Endometrial microvascular endothelial cells (primary cell): ENCODE measurements around the gene SLC66A1. TPM values are rescaled to one million over a fixed set of nuclear protein-coding genes. Genes with fewer than 3 reads are reported as not detected.

Experiments
- in situ Hi-C: cut with HindIII; loops from 2 replicates; pipeline ENCODE4 v1.10.0; 2017; ENCODE audit warnings: low sequenced_read_pairs, low pct_unique_long_range_greater_than_20kb; ENCODE audit errors: inconsistent ontology term
- total RNA-seq: library from RNA; depleted of rRNA; stranded (reverse); fragments of >200 nt; gene quantifications from one replicate; pipeline ENCODE4 v1.2.3, GENCODE V29; 2015; ENCODE audit errors: inconsistent ontology term

SLC66A1 gene
- total RNA-seq, 1 donor from 2014 or later = 34.3 TPM

DNA sequence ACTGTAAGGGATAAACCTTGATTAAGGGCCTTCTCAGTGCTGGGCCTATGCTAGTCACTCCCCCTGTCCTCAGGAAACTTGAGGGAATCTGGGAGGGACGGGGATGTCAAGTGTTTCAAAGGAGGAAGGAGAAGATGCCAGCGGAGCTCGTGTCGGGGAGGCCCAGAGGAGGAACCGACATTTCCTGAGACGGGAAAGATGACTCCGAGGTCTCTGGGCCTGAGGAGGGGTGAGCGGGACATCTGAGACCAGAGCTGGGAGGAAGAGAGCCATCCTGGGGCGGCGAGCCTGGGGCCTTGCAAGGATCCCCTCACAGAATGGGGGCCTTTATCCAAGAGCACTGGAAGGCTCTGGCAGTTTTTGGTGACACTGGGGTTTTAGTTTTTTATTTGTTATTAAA is 10.4 kb downstream of the SLC66A1 start:
- in situ Hi-C loops = no loop called here

DNA sequence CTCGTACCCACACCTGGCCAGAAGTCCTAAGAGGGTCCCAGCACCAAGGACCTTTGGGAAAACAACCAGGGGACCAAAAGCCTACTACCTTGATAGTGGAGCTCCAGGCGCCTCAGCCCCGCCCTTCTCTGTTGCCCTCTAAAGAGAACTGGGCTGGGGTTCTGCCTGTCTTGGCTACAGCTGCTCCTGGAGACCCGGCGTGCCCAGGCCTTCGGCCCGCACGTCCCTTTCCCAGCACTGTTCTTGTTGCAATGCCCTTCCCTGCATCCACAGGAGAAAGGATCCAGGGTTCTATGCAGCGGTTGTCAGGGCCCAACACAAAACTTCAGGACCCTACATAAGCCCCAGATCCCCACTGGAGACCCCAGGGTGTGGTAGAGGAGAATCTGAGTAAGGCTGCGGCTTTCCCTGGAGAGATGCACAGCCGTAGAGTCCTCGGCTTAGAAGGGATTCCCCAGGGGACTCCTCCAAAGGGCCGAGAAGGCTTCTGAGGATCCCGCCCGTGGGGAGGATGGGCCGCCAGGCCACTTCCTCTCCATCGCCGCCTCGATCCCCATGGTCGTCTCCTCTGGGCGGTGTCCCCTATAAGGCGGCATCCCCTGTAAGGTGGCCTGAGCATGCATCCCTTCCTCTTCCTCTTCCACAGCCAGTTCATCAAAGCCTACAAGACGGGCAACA is 12.0 kb downstream of the SLC66A1 start:
- in situ Hi-C loops = no loop called here

DNA sequence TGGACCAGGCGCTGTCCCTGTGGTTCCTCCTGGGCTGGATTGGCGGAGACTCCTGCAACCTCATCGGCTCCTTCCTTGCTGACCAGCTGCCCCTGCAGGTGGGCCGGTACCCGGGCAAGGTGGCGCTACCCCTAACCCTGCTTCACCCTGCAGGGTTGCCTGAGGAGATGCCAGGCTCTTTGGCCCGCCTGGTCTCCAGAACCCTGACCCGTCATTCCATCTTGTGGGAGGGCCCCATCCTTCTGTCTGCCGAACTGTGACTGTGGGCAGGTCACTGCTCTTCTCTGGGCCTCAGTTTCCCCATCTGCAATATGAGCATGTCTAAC is 12.5 kb downstream of the SLC66A1 start:
- in situ Hi-C loops = no loop called here

DNA sequence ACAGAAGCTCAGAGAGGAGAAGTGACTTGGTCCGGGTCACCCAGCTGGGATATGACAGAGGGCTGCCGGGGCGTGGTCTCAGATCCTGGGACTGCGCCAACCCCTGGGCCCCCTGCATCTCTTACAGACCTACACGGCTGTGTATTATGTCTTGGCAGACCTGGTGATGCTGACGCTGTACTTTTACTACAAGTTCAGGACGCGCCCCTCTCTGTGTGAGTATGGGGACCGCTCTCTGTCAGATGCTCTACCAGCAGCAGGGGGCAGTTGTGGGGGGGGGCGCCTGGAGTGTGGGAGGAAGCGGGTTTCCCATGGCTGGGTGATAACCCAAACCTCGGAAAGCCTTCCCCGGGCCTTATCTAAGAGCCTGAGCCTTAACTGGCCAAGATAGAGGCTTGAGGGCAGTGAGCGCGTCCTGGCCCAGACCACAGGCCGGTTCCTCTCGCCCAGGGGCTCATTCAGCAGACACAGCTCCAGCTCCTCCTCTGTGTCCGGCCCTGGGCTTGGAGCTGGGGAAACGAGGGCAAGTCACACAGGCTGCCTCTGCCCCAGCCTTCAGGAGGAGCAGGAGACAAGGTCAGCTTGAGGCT is 13.3 kb downstream of the SLC66A1 start:
- in situ Hi-C loops = loop anchor here (25.0 kb wide), 1 partner anchor 312 kb away; the partner anchor contains the start of gene NBL1

DNA sequence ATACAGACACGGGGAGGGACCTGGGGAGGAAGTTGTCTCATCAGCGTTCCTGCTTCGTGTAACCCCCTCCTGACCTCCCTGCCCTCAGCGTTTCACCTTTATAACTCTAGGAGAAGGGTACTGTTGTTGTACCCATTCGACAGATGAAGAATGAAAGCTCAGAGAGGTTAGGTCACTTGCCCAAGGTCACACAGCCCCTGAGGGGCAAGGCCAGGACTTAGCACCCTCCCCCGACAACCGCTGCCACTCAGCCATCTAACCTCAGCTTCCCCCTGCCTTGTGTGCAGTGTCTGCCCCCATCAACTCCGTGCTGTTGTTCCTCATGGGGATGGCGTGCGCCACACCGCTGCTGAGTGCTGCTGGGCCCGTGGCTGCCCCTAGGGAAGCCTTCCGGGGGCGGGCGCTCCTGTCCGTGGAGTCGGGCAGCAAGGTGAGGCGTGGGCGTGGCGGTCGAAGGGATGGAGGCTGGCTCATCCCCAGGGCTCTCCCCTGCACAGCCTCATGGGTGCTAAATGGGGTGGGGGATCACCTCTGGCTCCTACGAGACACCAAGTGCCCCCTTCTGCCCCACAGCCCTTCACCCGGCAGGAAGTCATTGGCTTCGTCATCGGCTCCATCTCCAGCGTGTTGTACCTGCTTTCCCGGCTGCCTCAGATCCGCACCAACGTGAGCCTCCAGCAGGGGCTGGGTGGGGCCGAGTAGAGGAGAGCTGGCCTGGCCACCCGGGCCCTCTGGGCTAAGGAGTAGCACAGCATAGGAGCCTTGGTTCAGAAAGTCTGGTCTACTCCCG is 14.0 kb downstream of the SLC66A1 start:
- in situ Hi-C loops = loop anchor here (25.0 kb wide), 1 partner anchor 311 kb away; the partner anchor contains the start of gene NBL1

DNA sequence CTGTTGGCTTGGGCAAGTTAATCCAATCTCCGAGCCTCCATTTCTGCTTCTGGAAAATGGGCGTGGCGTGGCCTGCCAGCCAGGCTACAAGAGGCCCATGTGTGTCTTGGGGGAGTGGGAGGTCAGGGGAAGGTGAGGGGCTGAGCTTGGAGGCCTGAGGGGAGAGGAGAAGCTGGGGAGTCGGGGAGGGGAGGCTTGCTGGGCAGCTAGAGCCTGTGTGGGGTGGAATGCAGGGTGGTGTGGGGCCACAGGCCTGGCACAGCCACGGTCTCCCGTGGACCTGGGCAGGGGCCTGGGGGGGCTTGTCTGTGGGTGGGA is 14.6 kb downstream of the SLC66A1 start:
- in situ Hi-C loops = loop anchor here (25.0 kb wide), 1 partner anchor 311 kb away; the partner anchor contains the start of gene NBL1

DNA sequence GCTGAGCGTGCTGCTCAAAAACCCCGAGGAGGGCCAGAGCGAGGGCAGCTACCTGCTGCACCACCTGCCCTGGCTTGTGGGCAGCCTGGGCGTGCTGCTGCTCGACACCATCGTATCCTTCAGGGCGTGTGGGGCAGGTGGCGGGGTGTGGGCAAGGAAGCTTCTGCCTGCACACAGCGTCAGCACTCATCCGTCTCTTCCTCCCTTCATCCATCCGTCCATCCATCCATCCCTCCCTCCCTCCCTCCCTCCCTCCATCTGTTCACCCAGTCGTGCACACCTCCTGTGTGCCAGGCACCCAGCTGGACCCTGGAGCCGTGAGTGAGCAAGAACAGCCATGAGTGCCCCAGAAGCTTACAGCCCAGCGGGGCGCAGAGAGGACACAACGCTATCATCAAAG is 15.2 kb downstream of the SLC66A1 start:
- in situ Hi-C loops = loop anchor here (25.0 kb wide), 1 partner anchor 310 kb away; the partner anchor contains the start of gene NBL1

DNA sequence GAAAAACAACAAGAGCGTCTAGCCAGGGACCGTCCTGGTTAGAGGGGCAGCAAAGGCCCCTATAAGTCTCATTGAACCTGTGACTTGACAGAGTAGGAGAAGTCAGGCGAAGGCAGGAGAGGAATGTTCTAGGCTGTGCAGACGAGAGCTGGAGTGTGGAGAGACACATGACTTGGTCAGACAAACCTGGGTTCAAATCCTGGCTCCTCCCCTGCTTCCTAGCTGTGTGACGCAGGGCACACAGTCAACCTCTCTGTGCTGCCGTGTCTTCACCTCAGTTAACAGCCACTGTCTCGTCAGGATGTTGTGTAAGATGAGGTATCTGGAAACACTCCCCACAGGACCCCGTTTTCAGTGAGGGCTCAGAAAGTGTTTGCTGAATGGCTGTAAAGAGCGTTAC is 15.6 kb downstream of the SLC66A1 start:
- in situ Hi-C loops = loop anchor here (25.0 kb wide), 1 partner anchor 310 kb away; the partner anchor contains the start of gene NBL1

DNA sequence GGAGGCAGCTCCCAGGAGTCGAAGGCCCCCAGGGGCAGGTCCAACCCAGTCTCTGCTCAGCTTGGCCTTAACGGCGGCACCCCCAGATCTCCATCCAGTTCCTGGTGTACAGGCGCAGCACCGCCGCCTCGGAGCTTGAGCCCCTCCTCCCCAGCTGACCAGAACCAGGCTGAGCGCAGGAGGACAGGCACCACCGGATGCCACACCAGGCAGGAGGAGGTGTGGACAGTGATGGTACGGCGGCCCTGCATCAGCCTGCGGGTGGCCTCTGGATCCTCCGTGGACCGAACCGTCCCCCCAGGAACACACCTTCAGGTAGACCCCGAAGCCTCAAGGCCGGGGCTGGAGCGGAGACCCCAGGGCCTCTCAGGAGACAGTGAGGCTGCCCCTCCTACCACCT is 16.4 kb downstream of the SLC66A1 start:
- in situ Hi-C loops = loop anchor here (25.0 kb wide), 1 partner anchor 309 kb away; the partner anchor contains the start of gene NBL1

DNA sequence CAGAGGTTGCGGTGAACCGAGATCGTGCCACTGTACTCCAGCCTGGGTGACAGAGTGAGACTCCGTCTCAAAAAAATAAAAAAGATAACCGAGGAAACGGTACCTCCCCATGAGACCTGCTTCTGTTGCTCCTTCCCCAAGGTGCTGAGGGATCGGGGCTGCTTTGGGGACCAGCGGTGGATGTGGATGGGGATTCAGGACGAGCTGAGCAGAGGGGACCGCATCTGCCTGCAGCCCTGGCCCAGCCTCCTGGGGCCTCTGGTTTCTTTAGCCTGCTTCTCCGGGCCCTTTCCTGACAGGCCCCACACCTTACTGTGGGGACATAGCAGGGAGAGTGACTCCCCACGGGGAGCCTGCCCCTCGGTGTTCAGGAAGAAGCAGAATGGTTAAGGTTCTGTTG is 17.1 kb downstream of the SLC66A1 start:
- in situ Hi-C loops = loop anchor here (25.0 kb wide), 1 partner anchor 308 kb away; the partner anchor contains the start of gene NBL1

DNA sequence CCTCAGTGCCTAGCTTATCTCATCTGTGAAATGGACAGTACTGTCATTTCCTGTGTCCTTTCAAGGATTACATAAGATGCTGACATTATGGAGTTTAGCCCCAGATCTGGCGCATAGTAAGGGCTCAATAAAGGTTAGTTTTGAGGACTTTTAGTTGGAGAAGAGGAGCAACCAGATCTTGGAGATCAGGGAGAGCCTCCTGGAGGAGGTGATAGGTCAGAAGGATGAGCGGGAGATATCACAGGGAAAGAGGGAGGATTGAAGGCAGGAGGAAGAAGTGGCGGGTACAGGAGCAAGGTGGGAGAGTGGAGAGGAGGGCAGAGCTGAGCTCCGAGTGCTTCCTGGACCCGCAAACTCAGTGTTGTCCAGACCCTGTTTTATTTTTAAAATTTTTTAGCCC is 17.5 kb downstream of the SLC66A1 start:
- in situ Hi-C loops = loop anchor here (25.0 kb wide), 1 partner anchor 308 kb away; the partner anchor contains the start of gene NBL1

DNA sequence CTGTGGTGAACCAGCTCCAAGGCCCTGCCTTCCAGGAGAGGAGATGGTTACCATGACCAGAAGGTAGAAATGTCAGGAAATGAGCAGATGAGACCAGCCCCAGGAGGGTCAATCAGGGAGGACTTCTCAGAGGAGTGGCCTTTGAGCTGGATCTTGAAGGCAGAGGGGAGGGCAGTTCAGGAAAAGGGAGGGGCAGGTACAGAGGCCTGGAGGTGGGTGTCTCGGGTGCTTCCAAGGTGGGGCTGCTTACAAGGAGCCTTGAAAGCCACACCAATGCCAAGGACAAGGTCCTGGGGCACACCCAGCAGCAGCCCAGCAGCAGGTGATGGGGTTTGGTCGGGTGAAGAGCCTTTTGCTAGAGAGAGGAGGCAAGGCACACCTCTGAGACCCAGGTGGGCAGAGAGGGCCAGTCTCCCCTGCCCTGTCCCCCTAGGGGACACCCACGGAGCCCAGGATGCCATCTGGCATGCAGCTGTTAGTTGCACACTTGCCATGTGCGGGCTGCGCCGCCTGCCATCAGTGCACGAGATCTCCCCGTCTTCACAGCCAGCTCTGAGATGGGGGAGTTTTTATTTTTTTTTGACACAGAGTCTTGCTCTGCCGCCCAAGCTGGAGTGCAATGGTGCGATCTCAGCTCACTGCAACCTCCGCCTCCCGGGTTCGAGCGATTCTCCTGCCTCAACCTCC is 18.5 kb downstream of the SLC66A1 start:
- in situ Hi-C loops = loop anchor here (25.0 kb wide), 1 partner anchor 307 kb away; the partner anchor contains the start of gene NBL1

DNA sequence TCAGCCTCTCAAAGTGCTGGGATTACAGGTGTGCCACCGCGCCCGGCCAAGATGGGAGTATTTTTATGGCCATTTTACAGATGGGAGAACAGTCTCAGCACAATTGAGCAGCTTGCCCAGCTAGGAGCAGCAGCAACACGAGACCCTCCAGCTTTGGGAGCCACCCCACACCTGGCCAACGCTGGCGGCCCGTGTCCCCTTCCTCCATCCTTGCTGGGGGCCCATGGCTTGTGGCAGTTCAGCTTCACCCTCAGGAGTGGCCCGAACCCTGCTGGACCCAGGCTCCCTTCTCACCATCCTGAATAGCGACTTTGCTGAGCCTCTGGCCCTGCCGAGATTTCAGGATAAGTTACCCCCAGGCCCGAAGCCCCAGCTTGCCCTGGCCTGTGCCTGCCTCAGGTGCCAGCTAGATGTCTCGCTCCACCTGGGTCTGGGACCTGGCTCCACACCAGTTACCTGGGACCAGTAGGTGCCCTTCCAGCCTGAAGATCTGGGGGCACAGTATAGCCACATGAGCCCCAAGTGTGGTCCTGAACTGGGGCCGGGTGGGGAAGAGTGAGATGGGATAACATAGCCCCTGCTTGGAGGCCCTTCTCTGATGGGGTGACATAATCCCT is 19.2 kb downstream of the SLC66A1 start:
- in situ Hi-C loops = loop anchor here (25.0 kb wide), 1 partner anchor 306 kb away; the partner anchor contains the start of gene NBL1

DNA sequence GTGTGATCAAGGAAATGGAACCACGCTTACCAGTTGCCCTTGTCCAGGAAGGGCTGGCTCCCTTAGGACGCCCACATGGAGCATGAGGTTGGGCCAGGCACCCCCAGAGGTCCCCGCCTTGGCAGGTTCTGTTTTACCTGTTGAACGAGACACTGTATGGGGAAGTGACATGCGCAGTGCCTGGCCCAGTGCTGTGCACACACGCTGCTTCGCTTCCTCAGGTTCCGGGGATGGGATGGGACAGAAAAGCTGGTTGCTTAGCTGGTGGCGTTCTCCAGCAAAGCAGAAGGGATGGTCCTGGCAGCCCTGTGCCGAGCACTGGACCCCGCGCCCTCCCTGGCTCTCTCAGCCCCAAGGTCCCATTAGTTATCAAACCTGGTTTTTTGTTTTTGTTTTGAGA is 20.7 kb downstream of the SLC66A1 start:
- in situ Hi-C loops = loop anchor here (25.0 kb wide), 1 partner anchor 304 kb away; the partner anchor contains the start of gene NBL1

DNA sequence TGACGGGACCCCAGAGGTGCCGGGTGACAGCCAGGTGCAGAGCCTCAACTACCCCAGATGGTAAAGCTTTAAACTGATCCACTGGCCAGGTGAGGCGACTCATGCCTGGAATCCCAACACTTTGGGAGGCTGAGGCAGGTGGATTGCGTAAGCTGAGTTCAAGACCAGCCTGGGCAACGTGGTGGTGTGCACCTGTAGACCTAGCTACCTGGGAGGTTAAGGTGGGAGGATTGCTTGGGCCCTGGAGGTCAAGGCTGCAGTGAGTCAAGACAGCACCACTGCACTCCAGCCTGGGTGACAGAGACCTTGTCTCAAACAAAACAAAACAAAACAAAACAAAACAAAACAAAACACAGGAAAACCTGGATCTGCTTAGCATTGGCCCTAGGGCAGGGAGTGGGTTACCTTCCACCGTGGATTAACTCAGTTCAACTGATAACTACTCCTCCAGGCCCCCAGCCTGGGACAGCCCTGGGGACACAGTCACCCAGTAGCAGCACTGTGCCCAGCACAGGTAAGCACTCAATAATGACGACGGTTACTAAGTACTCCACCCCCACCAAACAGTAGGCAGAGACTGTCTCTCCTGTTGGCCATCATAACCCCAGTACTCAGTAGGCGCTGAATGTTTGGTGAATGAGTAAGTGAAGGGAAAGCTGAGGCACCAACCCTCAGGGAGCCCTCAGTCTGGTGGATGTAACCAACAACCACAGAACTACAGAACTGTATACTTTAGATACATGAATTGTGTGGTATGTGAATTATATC is 21.6 kb downstream of the SLC66A1 start:
- in situ Hi-C loops = loop anchor here (25.0 kb wide), 1 partner anchor 304 kb away; the partner anchor contains the start of gene NBL1

DNA sequence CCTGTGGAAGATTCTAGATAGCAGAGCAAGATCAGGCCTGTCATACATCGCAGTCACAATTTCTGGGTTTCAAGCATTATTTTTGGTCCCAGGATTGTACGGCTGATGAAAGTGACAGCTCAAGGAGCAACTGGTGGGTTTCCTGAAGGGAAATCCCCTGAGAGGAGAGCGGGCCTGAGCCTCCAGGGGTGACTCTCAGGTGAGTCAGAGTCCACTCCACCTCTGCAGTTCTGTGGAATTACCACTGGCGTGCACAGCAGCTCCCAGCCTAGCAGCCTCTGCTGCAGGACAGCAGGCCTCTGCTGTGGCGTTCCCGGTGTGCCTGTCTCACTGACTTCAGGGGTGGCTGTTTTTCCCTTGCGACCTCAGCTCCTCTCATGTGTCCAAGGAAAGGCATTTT is 24.4 kb downstream of the SLC66A1 start:
- in situ Hi-C loops = loop anchor here (25.0 kb wide), 1 partner anchor 301 kb away; the partner anchor contains the start of gene NBL1

DNA sequence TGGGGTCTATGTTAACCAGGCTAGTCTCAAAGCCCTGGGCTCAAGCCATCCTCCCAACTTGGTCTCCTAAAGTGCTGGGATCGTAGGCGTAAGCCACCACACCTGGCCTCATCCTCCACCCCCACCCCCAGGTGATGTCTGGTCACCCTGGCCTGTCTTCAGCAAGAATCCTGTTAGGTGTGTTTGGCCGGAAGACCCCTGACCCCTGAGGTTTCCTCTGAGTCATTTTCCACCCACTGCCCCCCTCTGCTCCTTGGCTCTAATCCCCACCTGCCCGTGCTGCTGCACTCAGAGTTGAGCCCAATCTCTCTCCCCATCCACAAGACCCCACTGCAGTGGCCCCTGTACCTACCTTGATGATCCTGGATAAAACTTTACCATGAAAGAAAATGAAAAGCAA is 25.2 kb downstream of the SLC66A1 start:
- in situ Hi-C loops = loop anchor here (25.0 kb wide), 1 partner anchor 300 kb away; the partner anchor contains the start of gene NBL1
